Hematopoietic multipotent progenitor cell treated with erythropoietin and hydrocortisone succinate and interleukin-3 and kit ligand, for 6 days (in vitro differentiated cells): ENCODE measurements around the gene OSBPL9.
"Not testable (repeated sequence)": the region's sequence is repeated elsewhere in the genome, so short reads cannot be mapped to it uniquely, and the experiment has no call there.

Experiments used
- DNase-seq: peaks from one replicate; pipeline ENCODE4 v3.0.0-alpha.2; 2015

The OSBPL9 gene

GRCh38 chr1:51616903-51617708, at the start of gene OSBPL9:
Gene OSBPL9 (plus strand): TSS chr1:51617092. CDS start chr1:51617111, 19 bp downstream.
- peak; percentile 97 for DNase-seq

GRCh38 chr1:51567653-51568052, 49.2 kb upstream of the OSBPL9 start:
- DNase-seq, result no peak

GRCh38 chr1:51568231-51568935, 48.5 kb upstream of the OSBPL9 start:
- peak; percentile 25 for DNase-seq

GRCh38 chr1:51569284-51570062, 47.4 kb upstream of the OSBPL9 start:
- DNase-seq, result peak; percentile 70

GRCh38 chr1:51570063-51570710, 46.7 kb upstream of the OSBPL9 start:
- DNase-seq, result no peak

GRCh38 chr1:51572365-51572764, 44.5 kb upstream of the OSBPL9 start:
- DNase-seq, result no peak

GRCh38 chr1:51574796-51575195, 42.1 kb upstream of the OSBPL9 start:
- DNase-seq, result no peak

GRCh38 chr1:51575406-51576084, 41.3 kb upstream of the OSBPL9 start:
- no peak for DNase-seq

GRCh38 chr1:51576085-51576444, 40.8 kb upstream of the OSBPL9 start:
- no peak for DNase-seq

- DNase-seq, result no peak
Observed at GRCh38 chr1:51576923-51577322, 40.0 kb upstream of the OSBPL9 start.

GRCh38 chr1:51578383-51579109, 38.3 kb upstream of the OSBPL9 start:
- DNase-seq, result peak; percentile 34

- no peak for DNase-seq
Observed at GRCh38 chr1:51581238-51581637, 35.7 kb upstream of the OSBPL9 start.

GRCh38 chr1:51583532-51583931, 33.4 kb upstream of the OSBPL9 start:
- no peak for DNase-seq

GRCh38 chr1:51584021-51584420, 32.9 kb upstream of the OSBPL9 start:
- no peak for DNase-seq

- no peak for DNase-seq
Observed at GRCh38 chr1:51592711-51593110, 24.2 kb upstream of the OSBPL9 start.

GRCh38 chr1:51594716-51595115, 22.2 kb upstream of the OSBPL9 start:
- DNase-seq, result no peak

- no peak for DNase-seq
Observed at GRCh38 chr1:51600529-51600928, 16.4 kb upstream of the OSBPL9 start.

GRCh38 chr1:51600965-51601364, 15.9 kb upstream of the OSBPL9 start:
- no peak for DNase-seq

GRCh38 chr1:51605961-51606723, 10.8 kb upstream of the OSBPL9 start:
- DNase-seq, result peak; percentile 69

GRCh38 chr1:51607681-51608095, 9.2 kb upstream of the OSBPL9 start:
- DNase-seq, result peak; percentile 78

- DNase-seq, result not testable (repeated sequence)
Observed at GRCh38 chr1:51610104-51610503, 6.8 kb upstream of the OSBPL9 start.
